Fibroblast of pulmonary artery (primary cell): Measurements from ENCODE around the gene RIMKLA.

Source experiments
- DNase-seq: peaks from one replicate; pipeline ENCODE4 v3.0.0-alpha.2; 2010; ENCODE audit warnings: low read depth
- H3K4me3 ChIP-seq: replicated peaks from 2 replicates; pipeline ENCODE4 v1.5.1; 2011; ENCODE audit warnings: low read depth, mild to moderate bottlenecking, control low read depth, low read length, moderate library complexity
- CTCF ChIP-seq: IDR thresholded peaks from 2 replicates; pipeline ENCODE4 v1.5.1; 2011; ENCODE audit warnings: mild to moderate bottlenecking, control low read depth, low read length, inconsistent platforms; ENCODE audit errors: missing control alignments

RIMKLA gene

GRCh38 chr1:42380586-42381279, at the start of gene RIMKLA:
Gene RIMKLA (plus strand): TSS chr1:42380792. CDS start chr1:42380935, 143 bp downstream.
- H3K4me3 ChIP-seq: no peak within 1 kb of the TSS
- no peak for TF ChIP-seq CTCF
- DNase-seq: peak; percentile 18

GRCh38 chr1:42332877-42333276, 47.7 kb upstream of the RIMKLA start:
- no peak for TF ChIP-seq CTCF
- H3K4me3 ChIP-seq: peak overlapping the region; percentile 92
- DNase-seq: no peak

GRCh38 chr1:42333662-42334239, 46.8 kb upstream of the RIMKLA start:
- DNase-seq: no peak
- TF ChIP-seq CTCF: no peak
- H3K4me3 ChIP-seq: peak overlapping the region; percentile 92

- TF ChIP-seq CTCF: peak; percentile 12
- peak; percentile 54 for DNase-seq
- H3K4me3 ChIP-seq: peak overlapping the region; percentile 92
Observed at GRCh38 chr1:42334240-42335049, 46.1 kb upstream of the RIMKLA start.

- peak; percentile 96 for DNase-seq
- peak within 1 kb of the TSS; percentile 92 for H3K4me3 ChIP-seq
- no peak for TF ChIP-seq CTCF
Observed at GRCh38 chr1:42335050-42335808, 45.4 kb upstream of the RIMKLA start, which contains the start of gene FOXJ3. Gene FOXJ3 (minus strand): TSS chr1:42335235. CDS start chr1:42311093, 24,142 bp downstream.

- TF ChIP-seq CTCF: no peak
- peak; percentile 56 for DNase-seq
- H3K4me3 ChIP-seq: peak overlapping the region; percentile 92
Observed at GRCh38 chr1:42335809-42336518, 44.6 kb upstream of the RIMKLA start.
